ENCODE measurements around the gene RWDD1.
"Not testable (repeated sequence)": the region's sequence is repeated elsewhere in the genome, so short reads cannot be mapped to it uniquely, and the experiment has no call there.

The RWDD1 gene

GRCh38 chr6:116595247-116595646 is 23.9 kb downstream of the RWDD1 start:
- TF ChIP-seq SP1 (IDR thresholded peaks at IDR 0.05): no peak
- TF ChIP-seq ZNF384 (IDR thresholded peaks at IDR 0.05): no peak
- no peak for TF ChIP-seq ARNT (IDR thresholded peaks at IDR 0.05)
- TF ChIP-seq ELF4 (IDR thresholded peaks at IDR 0.05): no peak
- no peak for TF ChIP-seq L3MBTL2 (conservative IDR thresholded peaks at IDR 0.05)
- TF ChIP-seq NFRKB (IDR thresholded peaks at IDR 0.05): no peak
- TF ChIP-seq FOXA1 (IDR thresholded peaks at IDR 0.05): no peak
- no peak for TF ChIP-seq HDGF (IDR thresholded peaks at IDR 0.05; ENCODE audit: borderline replicate concordance)
- TF ChIP-seq FOXM1 (IDR thresholded peaks at IDR 0.05; ENCODE audit: borderline replicate concordance): no peak
- no peak for TF ChIP-seq FOXK2 (IDR thresholded peaks at IDR 0.05)
- no peak for TF ChIP-seq CTBP1 (IDR thresholded peaks at IDR 0.05; ENCODE audit: borderline replicate concordance)
- no peak for TF ChIP-seq SUZ12 (IDR thresholded peaks at IDR 0.05)
- TF ChIP-seq PKNOX1 (IDR thresholded peaks at IDR 0.05): no peak
- POLR2A ChIA-PET: no interaction called here
- DNase-seq (ENCODE audit: extremely low spot score): no peak
- CTCF ChIA-PET: no interaction called here

DNA sequence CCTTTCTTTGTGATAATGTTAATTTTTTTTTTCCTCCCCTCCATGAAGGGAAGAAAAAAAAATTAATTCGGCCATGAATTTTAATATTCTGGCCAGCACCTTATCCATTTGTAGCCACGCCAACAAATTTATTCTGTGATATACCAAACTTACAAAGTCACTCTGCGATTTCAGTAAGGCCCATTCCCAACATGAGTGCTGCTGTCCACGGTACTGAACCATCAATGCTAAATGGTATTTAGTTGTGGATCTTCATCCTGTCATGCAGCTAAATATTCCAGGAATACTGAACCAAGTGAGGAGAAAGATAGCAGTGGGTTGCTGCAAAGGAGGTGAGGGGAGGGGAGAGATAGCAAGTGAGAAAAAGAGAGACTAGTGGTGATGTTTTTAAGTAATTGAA is 25.5 kb downstream of the RWDD1 start:
- CTCF ChIA-PET: no interaction called here
- POLR2A ChIA-PET: no interaction called here

DNA sequence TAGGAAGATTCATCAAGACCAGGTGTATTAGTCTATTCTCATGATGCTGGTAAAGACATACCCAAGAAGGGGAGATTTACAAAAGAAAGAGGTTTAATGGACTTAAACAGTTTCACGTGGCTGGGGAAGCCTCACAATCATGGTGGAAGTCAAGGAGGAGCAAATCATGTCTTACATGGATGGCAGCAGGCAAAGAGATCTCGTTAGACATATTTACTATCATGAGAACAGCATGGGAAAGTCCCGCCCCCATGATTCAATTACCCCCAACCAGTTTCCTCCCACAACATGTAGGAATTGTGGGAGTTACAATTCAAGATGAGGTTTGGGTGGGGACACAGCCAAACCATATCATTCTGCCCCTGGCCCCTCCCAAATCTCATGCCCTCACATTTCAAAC is 32.6 kb downstream of the RWDD1 start:
- DNase-seq (ENCODE audit: extremely low spot score); POLR2A ChIA-PET; CTCF ChIA-PET: not testable (repeated sequence)

More for the DNA sequence above, 25.5 kb downstream of the RWDD1 start:
- no peak for TF ChIP-seq FOXK2 (IDR thresholded peaks at IDR 0.05)
- no peak for TF ChIP-seq SUZ12 (IDR thresholded peaks at IDR 0.05)
- no peak for TF ChIP-seq L3MBTL2 (conservative IDR thresholded peaks at IDR 0.05)
- no peak for TF ChIP-seq SP1 (IDR thresholded peaks at IDR 0.05)
- no peak for TF ChIP-seq ARNT (IDR thresholded peaks at IDR 0.05)
- no peak for TF ChIP-seq NFRKB (IDR thresholded peaks at IDR 0.05)
- no peak for TF ChIP-seq TARDBP (IDR thresholded peaks at IDR 0.05)
- no peak for TF ChIP-seq FOXM1 (IDR thresholded peaks at IDR 0.05; ENCODE audit: borderline replicate concordance)
- no peak for TF ChIP-seq PKNOX1 (IDR thresholded peaks at IDR 0.05)
- TF ChIP-seq LEF1 (IDR thresholded peaks at IDR 0.05; ENCODE audit: borderline replicate concordance): no peak
- no peak for TF ChIP-seq ZNF384 (IDR thresholded peaks at IDR 0.05)
- no peak for TF ChIP-seq FOXA1 (IDR thresholded peaks at IDR 0.05)
- no peak for TF ChIP-seq BHLHE40 (IDR thresholded peaks at IDR 0.05; ENCODE audit: borderline replicate concordance)
- TF ChIP-seq CTBP1 (IDR thresholded peaks at IDR 0.05; ENCODE audit: borderline replicate concordance): no peak
- TF ChIP-seq HDGF (IDR thresholded peaks at IDR 0.05; ENCODE audit: borderline replicate concordance): no peak
- no peak for TF ChIP-seq ELF4 (IDR thresholded peaks at IDR 0.05)
- peak; percentile 14 for DNase-seq (ENCODE audit: extremely low spot score)

GRCh38 chr6:116604868-116605267 is 33.6 kb downstream of the RWDD1 start:
- DNase-seq (ENCODE audit: extremely low spot score); POLR2A ChIA-PET; CTCF ChIA-PET: not testable (repeated sequence)

DNA sequence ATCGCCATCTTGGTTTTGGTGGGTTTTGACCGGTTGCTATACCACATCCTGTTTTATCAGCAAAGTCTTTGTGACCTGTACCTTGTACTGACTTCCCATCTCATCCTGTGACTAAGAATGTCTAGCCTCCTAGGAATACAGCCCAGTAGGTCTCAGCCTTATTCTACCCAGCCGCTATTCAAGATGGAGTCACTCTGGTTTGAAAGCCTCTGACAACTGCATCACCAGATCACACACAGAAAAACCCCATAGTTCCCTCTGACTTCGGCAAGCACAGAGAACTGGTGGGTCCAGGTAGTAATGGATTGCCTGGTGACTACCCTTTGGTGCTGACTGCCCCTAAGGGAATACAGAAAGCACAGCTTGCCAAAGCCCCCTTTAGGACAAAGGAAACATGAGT is 34.6 kb downstream of the RWDD1 start:
- no peak for DNase-seq (ENCODE audit: extremely low spot score)
- no peak for TF ChIP-seq FOXM1 (IDR thresholded peaks at IDR 0.05; ENCODE audit: borderline replicate concordance)
- no peak for TF ChIP-seq SUZ12 (IDR thresholded peaks at IDR 0.05)
- TF ChIP-seq CTBP1 (IDR thresholded peaks at IDR 0.05; ENCODE audit: borderline replicate concordance): no peak
- TF ChIP-seq L3MBTL2 (conservative IDR thresholded peaks at IDR 0.05): no peak
- no peak for TF ChIP-seq BHLHE40 (IDR thresholded peaks at IDR 0.05; ENCODE audit: borderline replicate concordance)
- no peak for TF ChIP-seq LEF1 (IDR thresholded peaks at IDR 0.05; ENCODE audit: borderline replicate concordance)
- no peak for TF ChIP-seq ARNT (IDR thresholded peaks at IDR 0.05)
- ChIA-PET POLR2A (no interaction called here), CTCF (no interaction called here)

DNA sequence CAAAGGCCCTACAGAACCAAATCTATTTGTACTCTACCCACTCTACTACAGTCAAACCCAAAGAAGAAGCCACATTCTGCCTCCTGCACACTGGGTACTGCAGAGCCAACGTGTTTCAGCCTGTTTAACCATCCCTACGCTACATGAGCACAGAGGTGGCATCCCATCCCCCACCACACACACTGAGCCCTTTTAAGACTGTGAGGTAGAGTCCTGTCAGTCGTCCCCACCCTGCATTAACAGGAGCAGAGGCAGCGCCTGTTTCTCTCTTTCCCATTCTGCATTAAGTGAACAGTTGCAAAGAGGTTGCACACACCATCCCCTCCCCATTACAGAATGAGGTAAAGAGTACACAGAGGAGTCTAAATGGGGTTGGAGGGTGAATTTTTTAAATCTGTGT is 39.8 kb downstream of the RWDD1 start:
- POLR2A ChIA-PET: no interaction called here
- DNase-seq (ENCODE audit: extremely low spot score): no peak
- CTCF ChIA-PET: no interaction called here

DNA sequence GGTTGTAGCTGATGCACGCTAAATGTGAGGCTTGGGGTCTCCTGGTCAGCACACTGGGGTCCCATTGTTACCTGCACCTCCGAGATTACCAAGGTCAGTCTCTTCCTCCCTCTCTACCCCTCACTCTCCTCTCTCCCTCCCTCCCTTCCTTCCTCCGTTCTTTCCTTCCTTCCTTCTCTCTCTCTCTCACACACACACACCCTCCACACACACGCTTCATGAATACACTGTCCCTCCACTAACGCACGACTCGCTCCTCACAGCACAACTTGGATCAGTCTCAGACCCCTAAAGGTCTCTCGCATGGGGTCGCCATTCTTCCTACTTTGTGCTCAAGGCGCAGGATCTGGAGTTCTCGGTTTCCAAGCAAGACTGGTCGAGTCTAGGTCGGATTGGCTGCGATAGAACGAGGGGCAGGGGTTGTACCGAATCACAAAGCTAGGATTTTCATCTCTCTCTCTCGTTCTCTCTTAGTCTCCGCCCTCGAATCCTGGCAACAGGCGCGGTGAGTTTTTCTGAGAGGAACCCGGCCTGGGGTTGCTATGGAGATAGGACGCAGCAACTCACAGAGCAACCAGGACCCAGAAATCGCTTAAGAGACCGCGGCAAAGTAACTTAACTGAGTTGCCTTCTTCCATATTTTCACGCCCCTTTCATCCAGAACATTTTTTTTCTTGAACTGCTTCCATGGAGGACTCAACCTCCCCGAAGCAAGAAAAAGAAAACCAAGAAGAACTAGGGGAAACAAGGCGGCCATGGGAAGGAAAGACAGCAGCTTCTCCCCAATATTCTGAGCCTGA is 44.8 kb downstream of the RWDD1 start, which contains the start of gene RSPH4A:
TSS of gene RSPH4A (plus strand) at position 543 of the 800 bp plus-strand sequence. CDS start at position 688, 145 bp downstream.
- TF ChIP-seq TARDBP (IDR thresholded peaks at IDR 0.05) (no peak), ELF4 (IDR thresholded peaks at IDR 0.05) (peak; percentile 22; the same call in 1 of the 2 replicates), LEF1 (IDR thresholded peaks at IDR 0.05; ENCODE audit: borderline replicate concordance) (no peak), PKNOX1 (IDR thresholded peaks at IDR 0.05) (peak; percentile 100), SUZ12 (IDR thresholded peaks at IDR 0.05) (no peak), L3MBTL2 (conservative IDR thresholded peaks at IDR 0.05) (peak; percentile 72), BHLHE40 (IDR thresholded peaks at IDR 0.05; ENCODE audit: borderline replicate concordance) (no peak)
- peak; percentile 94 for DNase-seq (ENCODE audit: extremely low spot score)
- ChIA-PET CTCF (interaction anchor here (1.0 kb wide), 1 partner anchor 10 kb away, joined by 4 read pairs; no protein-coding TSS in a partner anchor), POLR2A (interaction anchor here (0.5 to 1.4 kb wide), 9 partner anchors 9 to 516 kb away, joined by 3 to 7 read pairs (median 3); partner anchors contain the start of genes NT5DC1 and RWDD1)

More for the DNA sequence above, 39.8 kb downstream of the RWDD1 start:
- TF ChIP-seq L3MBTL2 (conservative IDR thresholded peaks at IDR 0.05) (no peak), BHLHE40 (IDR thresholded peaks at IDR 0.05; ENCODE audit: borderline replicate concordance) (no peak), FOXK2 (IDR thresholded peaks at IDR 0.05) (no peak), HDGF (IDR thresholded peaks at IDR 0.05; ENCODE audit: borderline replicate concordance) (no peak), NFRKB (IDR thresholded peaks at IDR 0.05) (no peak), SUZ12 (IDR thresholded peaks at IDR 0.05) (no peak), ZNF384 (IDR thresholded peaks at IDR 0.05) (no peak)

Data from HEK293T (cell line).